Right lobe of liver (tissue), 6 donors: ENCODE measurements around the gene NPY. TPM values are rescaled to one million over a fixed set of nuclear protein-coding genes. Genes with fewer than 3 reads are reported as not detected.

Source experiments
- ATAC-seq, 4 donors: fragments of 200-7000 bp; cut with Tn5 transposase; one replicate each; pipeline ENCODE4 v1.9.1; 2020; ENCODE audit warnings: mild to moderate bottlenecking in 4 of 4, moderate library complexity in 4 of 4
- DNase-seq, 3 donors: peaks; one replicate each; pipeline ENCODE4 v3.0.0-alpha.2; 2020
- H3K27ac ChIP-seq, 3 donors: fragments of 200-600 bp; one replicate each; pipeline ENCODE4 v1.8.0; 2022
- H3K27me3 ChIP-seq, 2 donors: fragments of 200-600 bp; one replicate each; pipeline ENCODE4 v1.8.0; 2022
- H3K36me3 ChIP-seq, 4 donors: fragments of 200-600 bp; sonication (generic) in 1 of 4; one replicate each; pipeline versions ENCODE4 v1.5.1 to v1.8.0; 2017 to 2022; ENCODE audit warnings: control low read depth in 1 of 4
- H3K4me1 ChIP-seq, 4 donors: fragments of 200-600 bp; sonication (generic) in 1 of 4; one replicate each; pipeline versions ENCODE4 v1.5.1 to v1.8.0; 2017 to 2022; ENCODE audit warnings: control low read depth in 1 of 4
- H3K4me3 ChIP-seq, 3 donors: fragments of 200-600 bp; one replicate each; pipeline ENCODE4 v1.8.0; 2022
- H3K9me3 ChIP-seq, 4 donors: fragments of 200-600 bp; sonication (generic) in 1 of 4; one replicate each; pipeline versions ENCODE4 v1.5.1 to v1.8.0; 2017 to 2022; ENCODE audit warnings: control low read depth in 1 of 4
- POLR2A ChIP-seq: fragments of 450-650 bp; IDR thresholded peaks from one replicate; pipeline ENCODE4 v1.6.1; 2017; ENCODE audit warnings: antibody characterized with exemption, mild to moderate bottlenecking
- WGBS: methylation state at CpG from one replicate; pipeline ENCODE4 v1.1.6; 2018; ENCODE audit warnings: low coverage, low lambda C conversion rate; ENCODE audit not compliant: insufficient coverage; ENCODE audit errors: missing lambda C conversion rate; 5-methylcytosine and 5-hydroxymethylcytosine counted together
- intact Hi-C, 2 donors: fragments of 100-400 bp; cut with DNase I; formaldehyde crosslinking; loops; one replicate each; pipeline versions ENCODE4 v1.11.2 to v1.14.1; 2022
- total RNA-seq, 6 experiments: library from RNA; depleted of rRNA in 2 of 6; stranded (reverse); fragments of >200 nt in 2 of 6; fragmentation: NEBNext Ultra II Directional in 3 of 6; extraction: Animal tissue kit (Norgen Biotek cat#: 25700) in 3 of 6; gene quantifications; one replicate each; pipeline versions ENCODE4 v1.1.0 to v1.2.4, GENCODE V29; 2016 to 2023
- TF ChIP-seq, protein P1 (sequence below), 4 donors: fragments of 200-600 bp in 3 of 4; fragments of 450-650 bp in 1 of 4; IDR thresholded peaks; one replicate each; pipeline versions ENCODE4 v1.5.1 to v1.8.0; 2016 to 2022; ENCODE audit warnings: antibody characterized with exemption in 4 of 4, mild to moderate bottlenecking in 2 of 4
- donor health status: DM: no; HTN: yes; CAD: no.
- donor health status: DM: no; HTN: no; CAD: no.
- donor health status: DM: no; HTN: no; CAD: no.
- donor health status: DM: no; HTN: yes; CAD: no.
- donor health status: DM: no; HTN: yes; CAD: no.

NPY gene
- total RNA-seq, 6 experiments from 2014 or later = not detected

DNA sequence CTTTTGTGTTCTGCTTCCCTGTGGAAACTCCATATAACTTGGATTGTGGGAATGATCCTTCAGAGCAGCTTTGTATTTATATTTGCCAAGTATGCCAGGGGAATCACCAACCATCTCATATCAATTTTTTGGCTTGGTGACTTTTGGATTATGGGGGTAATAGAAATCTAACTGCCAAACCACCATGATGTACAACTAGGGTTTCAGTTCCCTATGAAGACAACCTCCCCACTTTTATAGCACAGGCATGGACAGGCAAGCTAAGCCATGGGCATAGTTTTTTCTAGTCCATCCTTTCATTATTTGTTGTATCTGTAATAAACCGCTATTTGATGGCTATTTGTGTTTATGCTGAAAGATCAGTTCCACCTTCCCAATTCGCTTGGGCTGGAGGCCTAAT is 17.7 kb downstream of the NPY start:
- ATAC-seq (no peak), DNase-seq (no peak)
- TF ChIP-seq POLR2A = no peak
- TF ChIP-seq, protein P1, sequence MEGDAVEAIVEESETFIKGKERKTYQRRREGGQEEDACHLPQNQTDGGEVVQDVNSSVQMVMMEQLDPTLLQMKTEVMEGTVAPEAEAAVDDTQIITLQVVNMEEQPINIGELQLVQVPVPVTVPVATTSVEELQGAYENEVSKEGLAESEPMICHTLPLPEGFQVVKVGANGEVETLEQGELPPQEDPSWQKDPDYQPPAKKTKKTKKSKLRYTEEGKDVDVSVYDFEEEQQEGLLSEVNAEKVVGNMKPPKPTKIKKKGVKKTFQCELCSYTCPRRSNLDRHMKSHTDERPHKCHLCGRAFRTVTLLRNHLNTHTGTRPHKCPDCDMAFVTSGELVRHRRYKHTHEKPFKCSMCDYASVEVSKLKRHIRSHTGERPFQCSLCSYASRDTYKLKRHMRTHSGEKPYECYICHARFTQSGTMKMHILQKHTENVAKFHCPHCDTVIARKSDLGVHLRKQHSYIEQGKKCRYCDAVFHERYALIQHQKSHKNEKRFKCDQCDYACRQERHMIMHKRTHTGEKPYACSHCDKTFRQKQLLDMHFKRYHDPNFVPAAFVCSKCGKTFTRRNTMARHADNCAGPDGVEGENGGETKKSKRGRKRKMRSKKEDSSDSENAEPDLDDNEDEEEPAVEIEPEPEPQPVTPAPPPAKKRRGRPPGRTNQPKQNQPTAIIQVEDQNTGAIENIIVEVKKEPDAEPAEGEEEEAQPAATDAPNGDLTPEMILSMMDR (IDR thresholded peaks at IDR 0.05) = no peak
- H3K9me3 ChIP-seq = no peaks in the 10 kb centered on the region
- H3K27me3 ChIP-seq = no peaks in the 10 kb centered on the region
- no peak overlapping the region for H3K27ac ChIP-seq
- no peak overlapping the region for H3K4me3 ChIP-seq
- no peaks in the 10 kb centered on the region for H3K4me1 ChIP-seq
- WGBS = 69% methylated on average over 2 of the region's 2 CpGs
- H3K36me3 ChIP-seq = no peaks in the 10 kb centered on the region
- intact Hi-C loops = no loop called here

DNA sequence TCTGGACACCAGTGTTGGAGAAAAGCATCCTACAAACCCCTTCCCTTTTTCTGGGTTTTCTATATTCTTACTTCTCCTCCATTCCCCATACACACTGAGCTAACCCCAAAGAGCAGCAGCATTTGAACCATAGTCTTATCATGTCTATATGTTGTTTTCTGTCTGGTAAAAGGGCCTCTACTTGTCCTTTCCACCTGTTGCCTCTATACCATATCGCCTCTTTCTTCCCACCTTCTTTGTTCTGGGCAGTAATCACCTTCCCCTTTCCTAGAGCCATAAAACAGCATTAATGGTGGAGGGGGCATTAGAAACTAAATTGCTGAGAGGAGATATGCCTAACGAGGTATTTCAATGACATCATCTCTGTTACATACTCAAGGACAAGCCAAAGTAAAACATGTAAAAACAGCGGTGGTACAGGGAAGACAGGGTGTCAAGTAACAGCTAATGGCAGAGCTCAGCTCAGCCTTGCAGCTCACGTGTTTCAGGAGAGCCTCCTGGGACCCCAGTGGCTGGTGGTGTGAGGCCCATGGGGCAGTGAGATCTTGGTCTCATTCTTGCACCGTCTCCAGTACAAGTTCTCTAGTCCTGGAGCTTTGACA is 20.6 kb downstream of the NPY start:
- H3K27me3 ChIP-seq = no peaks in the 10 kb centered on the region
- no peaks in the 10 kb centered on the region for H3K36me3 ChIP-seq
- H3K27ac ChIP-seq = no peak overlapping the region
- no peak for DNase-seq
- no peaks in the 10 kb centered on the region for H3K4me1 ChIP-seq
- ATAC-seq = no peak
- no peak overlapping the region for H3K4me3 ChIP-seq
- no peak for TF ChIP-seq POLR2A
- TF ChIP-seq, protein P1 (IDR thresholded peaks at IDR 0.05) = no peak
- 67% methylated on average over 4 of the region's 5 CpGs for WGBS
- intact Hi-C loops = no loop called here
- no peaks in the 10 kb centered on the region for H3K9me3 ChIP-seq

DNA sequence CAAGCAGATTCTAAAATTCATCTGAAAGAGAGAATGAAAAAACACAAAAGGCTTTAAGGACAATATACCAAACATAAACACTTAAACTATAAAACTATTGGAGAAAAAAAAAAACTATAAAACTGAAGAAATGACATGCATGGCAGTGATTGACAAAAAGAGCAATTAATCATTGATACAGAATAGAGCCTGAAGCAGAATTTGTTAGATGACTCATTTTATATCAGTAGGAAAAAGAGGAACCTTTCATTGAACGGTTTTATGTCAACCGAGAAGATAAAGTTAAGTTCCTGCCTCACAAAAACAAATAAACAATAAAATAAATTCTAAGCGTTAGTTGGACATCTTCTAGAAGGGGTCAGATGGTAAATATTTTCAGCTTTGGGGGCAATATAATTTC is 23.3 kb downstream of the NPY start:
- 27% methylated on average over 3 of the region's 3 CpGs for WGBS
- Histone ChIP-seq H3K36me3 (no peaks in the 10 kb centered on the region), H3K9me3 (no peaks in the 10 kb centered on the region), H3K27me3 (no peaks in the 10 kb centered on the region), H3K4me3 (no peak overlapping the region), H3K27ac (no peak overlapping the region), H3K4me1 (no peaks in the 10 kb centered on the region)
- DNase-seq = no peak
- ATAC-seq = no peak
- intact Hi-C loops = no loop called here
- TF ChIP-seq POLR2A = no peak
- TF ChIP-seq, protein P1 (IDR thresholded peaks at IDR 0.05) = no peak

DNA sequence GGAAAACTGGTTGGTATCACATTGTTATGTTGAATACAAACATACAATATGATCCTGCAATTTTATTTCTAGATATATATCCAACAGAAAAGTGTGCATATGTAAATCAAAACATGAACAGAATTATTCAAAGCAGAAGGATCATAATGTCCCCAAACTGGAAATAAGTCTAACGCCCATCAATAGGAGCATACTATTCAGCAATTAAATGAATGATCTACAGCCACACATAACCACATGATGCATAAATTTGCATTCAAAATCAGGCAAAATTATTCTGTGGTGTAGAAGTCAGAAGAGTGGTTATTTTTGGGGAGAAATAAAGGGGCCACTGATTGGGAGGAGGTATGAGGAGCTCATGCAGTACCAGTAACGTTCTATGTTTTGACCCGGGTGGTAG is 28.6 kb downstream of the NPY start:
- no peaks in the 10 kb centered on the region for H3K36me3 ChIP-seq
- DNase-seq (no peak), ATAC-seq (no peak)
- WGBS = 67% methylated on average over 3 of the region's 3 CpGs
- intact Hi-C loops = no loop called here
- no peaks in the 10 kb centered on the region for H3K4me1 ChIP-seq
- no peaks in the 10 kb centered on the region for H3K9me3 ChIP-seq
- TF ChIP-seq, protein P1 (IDR thresholded peaks at IDR 0.05) = no peak
- TF ChIP-seq POLR2A = no peak
- H3K4me3 ChIP-seq = no peak overlapping the region
- H3K27me3 ChIP-seq = no peaks in the 10 kb centered on the region
- H3K27ac ChIP-seq = no peak overlapping the region

DNA sequence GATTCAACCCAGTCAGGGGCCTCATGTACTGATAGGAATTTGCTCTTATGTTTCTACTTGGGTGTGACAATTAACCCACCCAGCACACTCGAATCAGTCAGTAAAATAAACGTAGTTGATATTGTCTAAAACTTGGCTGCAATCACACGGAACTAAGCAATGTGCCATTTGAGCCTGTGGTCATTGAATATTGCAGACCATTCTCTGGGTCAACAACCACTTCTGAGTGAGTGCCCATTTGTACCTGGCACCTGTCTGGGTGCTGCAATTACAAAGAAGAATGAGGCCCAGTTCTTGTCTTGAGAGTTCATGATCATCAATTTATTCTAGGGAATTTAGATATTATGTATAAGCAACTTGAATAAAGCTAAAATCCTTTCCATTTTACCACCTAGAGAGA is 29.8 kb downstream of the NPY start:
- ATAC-seq (no peak), DNase-seq (no peak)
- no peak overlapping the region for H3K4me3 ChIP-seq
- no peaks in the 10 kb centered on the region for H3K9me3 ChIP-seq
- no peak overlapping the region for H3K27ac ChIP-seq
- WGBS = 34% methylated on average over 3 of the region's 3 CpGs
- no peaks in the 10 kb centered on the region for H3K4me1 ChIP-seq
- TF ChIP-seq, protein P1 (IDR thresholded peaks at IDR 0.05) = no peak
- no peak for TF ChIP-seq POLR2A
- no peaks in the 10 kb centered on the region for H3K27me3 ChIP-seq
- intact Hi-C loops = no loop called here
- H3K36me3 ChIP-seq = no peaks in the 10 kb centered on the region
